CD4-positive, alpha-beta T cell treated with Interleukin-17A for 4 hours (primary cell): ENCODE results near the gene STAB2.

Experiments
- DNase-seq: peaks from one replicate; pipeline ENCODE4 v3.0.0-alpha.2; 2020; ENCODE audit warnings: mixed read lengths

The STAB2 gene

DNA sequence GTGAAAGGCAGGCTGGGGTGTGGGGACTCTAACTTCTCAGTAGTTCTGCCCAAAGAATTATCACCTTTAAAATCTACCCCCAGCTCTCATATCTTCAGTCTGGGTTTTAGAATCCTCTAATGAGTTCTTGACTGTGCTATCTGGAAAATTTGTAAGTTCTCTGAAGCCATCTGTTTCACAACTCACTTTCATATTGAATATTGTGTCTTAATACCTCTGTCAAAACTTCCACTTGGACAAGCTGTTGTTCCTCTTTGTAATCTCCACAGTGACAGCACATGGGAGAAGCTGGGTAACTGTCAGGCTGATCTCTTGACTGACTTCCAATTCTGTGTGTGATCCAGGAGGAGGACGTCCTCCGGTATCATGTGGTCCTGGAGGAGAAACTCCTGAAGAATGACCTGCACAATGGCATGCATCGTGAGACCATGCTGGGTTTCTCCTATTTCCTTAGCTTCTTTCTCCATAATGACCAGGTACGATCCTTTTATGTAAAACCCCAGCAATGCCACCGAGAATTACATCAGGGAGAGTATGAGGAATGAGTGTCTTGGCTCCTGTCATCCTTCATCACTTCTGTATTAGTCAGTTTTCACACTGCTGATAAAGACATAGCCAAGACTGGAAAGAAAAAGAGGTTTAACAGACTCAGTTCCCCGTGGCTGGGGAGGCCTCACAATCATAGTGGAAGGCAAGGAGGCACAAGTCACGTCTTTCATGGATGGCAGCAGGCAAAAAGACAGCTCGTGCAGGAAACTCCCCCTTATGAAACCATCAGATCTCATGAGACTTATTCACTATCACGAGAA, 111.9 kb downstream of the STAB2 start:
- DNase-seq = no peak

DNA sequence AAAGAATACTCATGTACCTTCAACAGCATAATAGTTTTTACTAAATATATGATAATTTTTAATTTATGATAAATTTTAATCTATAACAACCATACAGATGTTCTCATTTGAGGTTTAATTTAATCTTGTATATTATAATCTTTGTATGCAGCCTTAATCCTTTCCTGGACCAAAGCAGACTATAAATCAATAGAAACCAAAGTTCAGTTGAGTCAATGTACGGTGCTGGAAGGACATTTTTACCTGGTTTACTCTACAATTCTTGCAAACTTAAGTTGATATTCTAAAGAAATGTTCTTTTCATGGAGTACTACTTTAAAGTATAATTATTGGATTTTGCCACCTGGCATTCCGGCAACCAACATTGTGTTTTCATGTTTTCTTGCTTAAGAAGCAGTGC, 118.0 kb downstream of the STAB2 start:
- DNase-seq = no peak

GRCh38 chr12:103705927-103706326, 118.9 kb downstream of the STAB2 start:
- DNase-seq = no peak

DNA sequence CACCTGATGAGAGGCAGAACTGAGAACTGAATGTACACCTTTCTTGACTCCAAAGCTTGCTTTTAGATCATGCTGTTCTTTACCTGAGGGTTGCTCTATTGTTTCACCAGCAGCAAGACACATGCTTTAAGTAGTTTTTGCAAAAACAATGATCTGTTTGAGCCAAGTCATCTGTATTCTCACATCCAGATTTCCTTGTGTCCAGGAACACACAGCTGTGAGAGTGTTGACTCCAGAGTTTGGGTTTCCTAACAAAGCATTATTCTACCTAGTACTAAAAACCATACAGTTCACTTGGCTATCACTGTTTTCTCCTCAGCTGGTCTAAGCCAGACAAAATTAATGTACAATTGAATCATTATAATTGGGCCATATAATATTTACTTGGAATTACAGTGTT, 120.4 kb downstream of the STAB2 start:
- DNase-seq = no peak

- no peak for DNase-seq
Observed at GRCh38 chr12:103710544-103710943, 123.5 kb downstream of the STAB2 start.

- DNase-seq = no peak
Observed at GRCh38 chr12:103712216-103712615, 125.1 kb downstream of the STAB2 start.

DNA sequence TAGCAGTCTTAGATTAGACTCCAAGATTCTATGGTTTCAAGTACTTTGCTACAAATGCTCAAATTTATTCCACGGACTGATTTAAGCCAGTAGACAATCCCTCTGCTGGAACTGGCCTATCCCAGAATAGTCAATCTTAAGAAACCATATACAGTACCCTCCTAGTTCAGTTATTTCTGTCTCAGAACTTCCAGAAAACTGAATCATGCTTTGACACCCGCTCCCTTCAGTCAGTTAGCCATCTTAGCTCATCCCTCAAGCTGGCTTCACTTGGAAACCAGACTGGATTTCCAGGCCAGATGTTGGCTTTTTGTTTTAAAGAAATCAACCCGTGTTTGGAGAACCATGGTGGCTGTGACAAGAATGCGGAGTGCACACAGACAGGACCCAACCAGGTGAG, 128.4 kb downstream of the STAB2 start:
- no peak for DNase-seq

DNA sequence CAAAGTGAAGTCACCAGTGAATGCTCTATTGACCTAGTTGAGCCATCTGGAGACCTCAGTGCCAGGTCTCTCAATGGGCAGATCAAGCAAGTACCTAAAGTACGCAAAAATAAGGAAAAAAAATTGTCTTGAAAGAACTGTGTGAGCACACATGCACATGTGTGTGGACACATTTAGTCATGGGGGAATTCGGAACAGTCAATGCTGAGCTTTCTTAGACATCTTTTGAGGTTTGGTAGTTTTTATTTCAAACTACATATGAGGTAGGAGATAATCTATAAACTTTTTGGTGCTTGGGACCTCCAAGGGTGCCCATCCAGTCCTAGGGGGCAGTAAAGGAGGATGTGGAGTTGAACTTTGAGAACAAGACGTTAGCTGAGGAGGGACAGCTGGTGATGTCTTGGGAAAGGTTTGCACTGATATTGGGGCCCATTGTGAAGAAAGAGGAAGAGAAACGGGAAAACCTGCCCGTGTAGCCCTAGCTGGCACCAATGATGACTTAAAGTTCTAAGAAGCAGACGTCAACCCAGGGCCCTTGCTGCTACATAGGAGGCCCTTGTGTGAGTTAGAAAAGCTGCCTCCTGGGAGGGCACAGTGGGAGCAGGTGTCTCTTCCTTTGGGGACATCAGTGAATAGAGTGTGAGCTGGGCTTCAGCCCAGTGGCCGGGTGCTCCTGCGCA, 129.6 kb downstream of the STAB2 start:
- DNase-seq = no peak

DNA sequence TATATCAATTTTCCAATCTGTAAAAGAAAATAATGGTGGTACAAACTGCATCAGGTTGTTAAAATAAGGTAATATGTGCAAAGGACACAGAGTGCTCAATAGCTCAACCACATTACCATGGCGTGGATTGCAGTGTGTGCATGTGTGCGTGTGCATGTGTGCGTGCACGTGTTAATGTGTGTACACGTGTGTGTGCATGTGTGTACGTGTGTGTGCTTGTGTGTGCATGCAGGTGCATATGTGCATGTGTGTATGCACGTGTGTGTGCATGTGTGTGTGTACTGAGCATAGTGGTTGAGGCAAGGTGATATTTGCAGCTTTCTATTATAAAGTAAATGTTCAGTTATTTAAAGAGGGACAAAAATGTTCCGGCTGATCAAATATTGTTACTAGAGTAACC, 138.3 kb downstream of the STAB2 start:
- DNase-seq = no peak

- DNase-seq = no peak
Observed at GRCh38 chr12:103727638-103728037, 140.6 kb downstream of the STAB2 start.

DNA sequence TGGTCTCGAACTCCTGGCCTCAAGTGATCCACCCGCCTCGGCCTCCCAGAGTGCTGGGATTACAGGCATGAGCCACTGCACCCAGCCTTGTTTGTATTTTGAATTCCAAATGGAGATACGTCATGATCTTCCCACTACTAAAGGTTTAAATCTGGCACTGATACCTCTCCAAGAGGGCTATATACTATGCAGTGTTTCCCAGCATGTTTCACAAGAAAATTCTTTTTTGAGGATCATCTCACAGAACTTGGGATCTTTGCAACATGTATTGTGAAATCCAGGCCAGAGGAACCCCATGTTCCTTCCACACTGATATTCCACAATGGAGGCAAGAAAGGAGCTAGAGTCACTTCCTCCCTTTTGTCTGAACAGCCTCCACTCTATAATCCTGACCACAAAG, 141.2 kb downstream of the STAB2 start:
- no peak for DNase-seq

DNA sequence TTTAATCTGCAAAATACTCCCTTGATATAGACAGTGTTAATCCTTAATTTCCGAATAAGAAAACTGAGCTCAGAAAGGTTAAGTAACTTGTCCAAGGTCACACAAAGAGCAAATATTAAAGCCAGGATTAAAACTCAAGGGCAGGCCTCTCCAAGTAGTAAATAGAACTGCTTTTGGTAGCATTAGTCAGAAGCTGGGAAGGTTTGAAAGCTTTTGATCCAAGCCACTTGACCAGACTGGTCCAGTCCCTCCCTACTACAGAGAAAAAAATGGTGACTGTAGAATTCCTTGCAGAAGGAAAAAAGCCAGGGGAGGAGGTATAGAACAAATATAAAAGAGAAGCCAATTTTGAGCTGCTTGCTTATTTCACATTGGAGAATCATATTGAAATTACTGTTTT, 142.4 kb downstream of the STAB2 start:
- no peak for DNase-seq

GRCh38 chr12:103731539-103731938, 144.5 kb downstream of the STAB2 start:
- DNase-seq = no peak

DNA sequence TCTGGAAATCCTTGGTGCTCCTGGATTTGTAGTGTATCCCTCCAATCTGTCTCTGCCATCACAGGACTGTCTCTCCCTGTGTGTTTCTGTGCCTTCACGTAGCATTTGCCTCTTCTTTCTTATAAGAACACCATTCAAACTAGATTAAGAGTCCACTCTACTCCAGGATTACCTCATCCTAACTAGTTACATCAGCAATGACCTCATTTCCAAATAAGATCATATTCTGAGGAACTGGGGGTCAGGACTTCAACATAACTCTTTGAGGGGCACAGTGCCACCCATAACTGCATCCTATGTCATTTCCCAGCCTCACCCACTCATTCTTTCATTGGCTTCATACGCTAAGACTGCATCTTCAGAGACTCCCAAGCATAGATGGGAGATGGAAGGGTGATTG, 147.8 kb downstream of the STAB2 start:
- DNase-seq = no peak

- DNase-seq = no peak
Observed at GRCh38 chr12:103735291-103735690, 148.2 kb downstream of the STAB2 start.

DNA sequence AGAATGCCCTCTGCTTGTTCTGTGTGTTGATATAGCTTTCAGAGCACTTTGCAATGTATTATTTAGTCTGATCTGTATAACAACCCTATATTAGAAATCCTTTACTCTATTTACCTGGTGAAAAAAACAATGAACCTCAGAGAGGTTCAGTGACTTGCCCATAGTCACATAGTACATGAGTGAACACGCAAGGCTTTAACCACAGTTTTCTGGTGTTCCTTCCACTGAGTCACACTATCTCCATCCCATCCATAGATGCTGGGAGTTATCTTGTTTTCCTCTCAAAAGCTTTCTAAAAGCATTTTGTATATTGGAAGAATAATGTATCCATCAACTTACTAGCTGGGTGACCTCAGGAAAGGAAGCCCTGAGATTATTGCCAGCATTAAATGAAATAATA, 149.5 kb downstream of the STAB2 start:
- DNase-seq = no peak

DNA sequence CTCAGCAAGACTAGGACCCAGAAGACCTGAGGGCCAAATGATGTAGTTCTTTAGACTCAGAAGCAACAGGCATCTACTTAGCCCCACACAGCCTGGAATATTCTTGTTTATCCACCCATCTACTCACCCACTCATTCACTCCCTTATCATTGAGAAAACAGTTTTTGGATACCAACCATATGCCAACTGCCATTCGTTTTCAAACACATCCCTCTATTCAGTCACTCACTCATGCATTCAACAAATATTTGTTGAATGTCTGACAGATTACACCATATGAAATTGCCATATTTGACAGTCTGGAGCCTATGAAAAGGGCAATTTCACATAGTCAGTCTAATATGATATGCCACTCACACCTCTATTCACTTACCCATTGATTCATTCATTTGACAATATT, 150.8 kb downstream of the STAB2 start:
- DNase-seq = no peak

DNA sequence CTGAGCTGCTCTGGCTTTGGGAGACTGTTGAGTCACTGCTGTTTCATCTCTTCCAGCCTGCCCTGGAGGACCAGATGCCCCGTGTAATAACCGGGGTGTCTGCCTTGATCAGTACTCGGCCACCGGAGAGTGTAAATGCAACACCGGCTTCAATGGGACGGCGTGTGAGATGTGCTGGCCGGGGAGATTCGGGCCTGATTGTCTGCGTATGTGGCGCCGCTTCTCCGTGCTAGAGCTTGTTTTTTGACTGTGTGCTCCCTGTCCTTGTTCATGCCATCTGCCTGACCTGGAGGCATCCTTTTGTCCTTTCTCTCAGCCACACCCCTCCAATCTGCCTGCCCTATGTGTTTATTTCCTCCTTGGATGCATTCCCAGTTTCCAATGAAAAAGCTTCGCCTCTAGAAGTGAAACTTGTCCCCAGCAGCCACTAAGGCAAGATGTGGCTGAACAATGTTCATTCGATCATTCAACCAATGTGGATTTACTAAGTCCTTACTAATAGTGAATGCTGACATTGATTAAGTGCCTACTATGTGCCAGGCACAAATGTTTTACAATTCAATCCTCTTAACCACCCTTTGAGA, 155.4 kb downstream of the STAB2 start:
- DNase-seq = no peak

GRCh38 chr12:103743788-103744187, 156.7 kb downstream of the STAB2 start:
- DNase-seq = no peak

GRCh38 chr12:103745962-103746361, 158.9 kb downstream of the STAB2 start:
- DNase-seq = no peak

- no peak for DNase-seq
Observed at GRCh38 chr12:103748002-103748401, 160.9 kb downstream of the STAB2 start.

- no peak for DNase-seq
Observed at GRCh38 chr12:103748875-103749274, 161.8 kb downstream of the STAB2 start.

GRCh38 chr12:103751171-103751570, 164.1 kb downstream of the STAB2 start:
- no peak for DNase-seq

DNA sequence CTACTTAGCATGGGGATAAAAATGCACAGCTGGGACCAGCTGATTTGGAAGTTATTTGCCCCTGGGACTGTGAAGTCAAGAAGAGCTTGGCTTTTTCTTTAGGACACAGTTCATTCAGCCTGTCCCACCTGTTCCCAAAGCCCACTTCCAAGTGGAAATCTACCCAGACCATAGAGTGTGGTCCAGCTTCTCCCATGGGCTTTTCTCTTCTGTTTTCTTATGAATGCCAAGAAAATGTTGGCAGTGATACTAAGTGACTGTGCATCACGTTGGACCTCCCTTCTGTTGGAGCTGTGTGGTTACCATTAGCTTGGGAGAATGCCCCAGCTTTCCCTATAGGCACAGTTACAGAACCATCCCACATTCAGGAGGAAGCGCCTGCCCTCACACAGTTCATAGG, 164.5 kb downstream of the STAB2 start:
- no peak for DNase-seq
